ENCODE measurements around the gene CNGA3. TPM values are rescaled to one million over a fixed set of nuclear protein-coding genes. Genes with fewer than 3 reads are reported as not detected.

The CNGA3 gene
- total RNA-seq, 1 experiment from 2014 or later = not detected

GRCh38 chr2:98394595-98395153 lies 48.4 kb downstream of the CNGA3 start:
- H3K27ac Mint-ChIP-seq (ENCODE audit: unreplicated experiment) = no peak overlapping the region
- intact Hi-C loops (cut with micrococcal nuclease; ENCODE audit: unreplicated experiment) = no loop called here
- CTCF ChIA-PET = no interaction called here
- no TSS peak for BruUV-seq (replicated peaks)
- TF ChIP-seq CTCF (IDR thresholded peaks at IDR 0.05; ENCODE audit: unreplicated experiment) = no peak
- H3K36me3 Mint-ChIP-seq (ENCODE audit: insufficient read depth, unreplicated experiment) = no peaks in the 10 kb centered on the region
- H3K9me3 Mint-ChIP-seq (ENCODE audit: low read depth, unreplicated experiment) = peaks cover 3% of the 10 kb centered on the region
- H3K4me3 Mint-ChIP-seq (ENCODE audit: low read depth, unreplicated experiment) = no peak overlapping the region
- peaks cover 89% of the 10 kb centered on the region for H3K27me3 Mint-ChIP-seq (ENCODE audit: unreplicated experiment)
- no peak for DNase-seq
- no peaks in the 10 kb centered on the region for H3K4me1 Mint-ChIP-seq (ENCODE audit: low read depth, unreplicated experiment)

GRCh38 chr2:98395977-98396376 lies 49.7 kb downstream of the CNGA3 start:
- no peak overlapping the region for H3K27ac Mint-ChIP-seq (ENCODE audit: unreplicated experiment)
- H3K4me1 Mint-ChIP-seq (ENCODE audit: low read depth, unreplicated experiment) = no peaks in the 10 kb centered on the region
- intact Hi-C loops (cut with micrococcal nuclease; ENCODE audit: unreplicated experiment) = no loop called here
- H3K27me3 Mint-ChIP-seq (ENCODE audit: unreplicated experiment) = peaks cover 89% of the 10 kb centered on the region
- H3K36me3 Mint-ChIP-seq (ENCODE audit: insufficient read depth, unreplicated experiment) = no peaks in the 10 kb centered on the region
- DNase-seq = no peak
- CTCF ChIA-PET = no interaction called here
- peaks cover 3% of the 10 kb centered on the region for H3K9me3 Mint-ChIP-seq (ENCODE audit: low read depth, unreplicated experiment)
- BruUV-seq (replicated peaks) = no TSS peak
- no peak overlapping the region for H3K4me3 Mint-ChIP-seq (ENCODE audit: low read depth, unreplicated experiment)
- TF ChIP-seq CTCF (IDR thresholded peaks at IDR 0.05; ENCODE audit: unreplicated experiment) = no peak

GRCh38 chr2:98396745-98397355 lies 50.6 kb downstream of the CNGA3 start:
- Mint-ChIP-seq H3K9me3 (ENCODE audit: low read depth, unreplicated experiment) (peaks cover 3% of the 10 kb centered on the region), H3K27ac (ENCODE audit: unreplicated experiment) (no peak overlapping the region), H3K4me3 (ENCODE audit: low read depth, unreplicated experiment) (no peak overlapping the region), H3K36me3 (ENCODE audit: insufficient read depth, unreplicated experiment) (no peaks in the 10 kb centered on the region), H3K4me1 (ENCODE audit: low read depth, unreplicated experiment) (no peaks in the 10 kb centered on the region), H3K27me3 (ENCODE audit: unreplicated experiment) (peaks cover 89% of the 10 kb centered on the region)
- no TSS peak for BruUV-seq (replicated peaks)
- CTCF ChIA-PET = no interaction called here
- TF ChIP-seq CTCF (IDR thresholded peaks at IDR 0.05; ENCODE audit: unreplicated experiment) = no peak
- intact Hi-C loops (cut with micrococcal nuclease; ENCODE audit: unreplicated experiment) = no loop called here
- DNase-seq = no peak

- no peak for DNase-seq
- no peak for TF ChIP-seq CTCF (IDR thresholded peaks at IDR 0.05; ENCODE audit: unreplicated experiment)
- no peaks in the 10 kb centered on the region for H3K4me1 Mint-ChIP-seq (ENCODE audit: low read depth, unreplicated experiment)
- H3K4me3 Mint-ChIP-seq (ENCODE audit: low read depth, unreplicated experiment) = no peak overlapping the region
- peaks cover 3% of the 10 kb centered on the region for H3K9me3 Mint-ChIP-seq (ENCODE audit: low read depth, unreplicated experiment)
- H3K27me3 Mint-ChIP-seq (ENCODE audit: unreplicated experiment) = peaks cover 90% of the 10 kb centered on the region
- no peaks in the 10 kb centered on the region for H3K36me3 Mint-ChIP-seq (ENCODE audit: insufficient read depth, unreplicated experiment)
- BruUV-seq (replicated peaks) = no TSS peak
- H3K27ac Mint-ChIP-seq (ENCODE audit: unreplicated experiment) = no peak overlapping the region
- intact Hi-C loops (cut with micrococcal nuclease; ENCODE audit: unreplicated experiment) = no loop called here
- CTCF ChIA-PET = interaction anchor here (0.7 kb wide), 1 partner anchor 54 kb away, joined by 3 read pairs; no protein-coding TSS in a partner anchor
These were observed 52.9 kb downstream of the CNGA3 start for GRCh38 chr2:98399140-98399539.

Data from Calu3 (cell line).